GM12891 (cell line): Measurements from ENCODE around the gene ADCYAP1.

Experiments
- POLR2A ChIP-seq: IDR thresholded peaks from 2 replicates; pipeline ENCODE4 v1.6.1; 2011; ENCODE audit warnings: low read depth, low read length, control low read depth
- POLR2AphosphoS5 ChIP-seq: IDR thresholded peaks from 2 replicates; pipeline ENCODE4 v1.6.1; 2011; ENCODE audit warnings: low read depth, low read length, control low read depth
- SPI1 ChIP-seq: IDR thresholded peaks from 2 replicates; pipeline ENCODE4 v1.6.1; 2011; ENCODE audit warnings: low read depth, low read length, control low read depth
- TAF1 ChIP-seq: IDR thresholded peaks from 2 replicates; pipeline ENCODE4 v1.6.1; 2011; ENCODE audit warnings: low read depth, low read length, control low read depth

- no peak for TF ChIP-seq TAF1
- no peak for TF ChIP-seq POLR2A
- no peak for TF ChIP-seq POLR2AphosphoS5
- no peak for TF ChIP-seq SPI1
Observed at GRCh38 chr18:934518-935133, 30.0 kb downstream of the ADCYAP1 start.
